Adrenal gland (tissue), 5 donors: Measurements from ENCODE around the gene DDX21.

Experiments
- CTCF ChIP-seq, 6 experiments: fragments of 450-650 bp in 4 of 6; fragments of 200-600 bp in 2 of 6; sonication (generic) in 1 of 6; IDR thresholded peaks; 1 replicate in 5 of 6; 2 replicates in 1 of 6; pipeline versions ENCODE4 v1.5.1 to v1.8.0; 2016 to 2021; ENCODE audit warnings: antibody characterized with exemption in 6 of 6, mild to moderate bottlenecking in 2 of 6, moderate library complexity in 1 of 6
- POLR2A ChIP-seq, 2 donors: fragments of 450-650 bp; IDR thresholded peaks; one replicate each; pipeline ENCODE4 v1.6.1; 2017; ENCODE audit warnings: antibody characterized with exemption in 2 of 2, mild to moderate bottlenecking in 2 of 2, moderate library complexity in 1 of 2
- donor health status: DM: no; HTN: no; CAD: no.

- TF ChIP-seq CTCF (IDR thresholded peaks at IDR 0.05) (no peak), POLR2A (IDR thresholded peaks at IDR 0.05) (no peak)
Observed at GRCh38 chr10:68992636-68993440, 36.9 kb downstream of the DDX21 start.
